Liver (tissue), 9 donors: Measurements from ENCODE around the gene CDH3. TPM values are rescaled to one million over a fixed set of nuclear protein-coding genes. Genes with fewer than 3 reads are reported as not detected.

Source experiments
- DNase-seq: peaks from one replicate; pipeline ENCODE4 v3.0.0-alpha.2; 2017; ENCODE audit warnings: low spot score
- H3K27ac ChIP-seq, 2 donors: one replicate each; pipeline ENCODE4 v1.7.0; 2013; ENCODE audit warnings: inconsistent platforms in 2 of 2, low read length in 2 of 2, control low read depth in 1 of 2, low read depth in 1 of 2, mild to moderate bottlenecking in 1 of 2
- H3K27me3 ChIP-seq, 4 donors: one replicate each; pipeline versions ENCODE4 v1.6.1 to v1.7.0; 2013; ENCODE audit warnings: low read length in 3 of 4, inconsistent platforms in 1 of 4, mild to moderate bottlenecking in 1 of 4, moderate library complexity in 1 of 4; ENCODE audit not compliant: control insufficient read depth in 4 of 4, insufficient read depth in 4 of 4
- H3K36me3 ChIP-seq, 4 donors: one replicate each; pipeline versions ENCODE4 v1.6.1 to v1.7.0; 2013; ENCODE audit warnings: low read length in 3 of 4, mild to moderate bottlenecking in 3 of 4, low read depth in 1 of 4, moderate library complexity in 1 of 4; ENCODE audit not compliant: control insufficient read depth in 4 of 4, insufficient read depth in 3 of 4
- H3K4me1 ChIP-seq, 4 donors: one replicate each; pipeline versions ENCODE4 v1.6.1 to v1.7.0; 2013; ENCODE audit warnings: low read length in 3 of 4, mild to moderate bottlenecking in 3 of 4, moderate library complexity in 1 of 4; ENCODE audit not compliant: control insufficient read depth in 4 of 4, insufficient read depth in 4 of 4
- H3K4me3 ChIP-seq, 3 donors: one replicate each; pipeline versions ENCODE4 v1.6.1 to v1.7.0; 2013; ENCODE audit warnings: low read length in 3 of 3, control low read depth in 1 of 3, low read depth in 1 of 3, mild to moderate bottlenecking in 1 of 3
- H3K9ac ChIP-seq, 2 donors: one replicate each; pipeline ENCODE4 v1.7.0; 2013; ENCODE audit warnings: low read length in 2 of 2, mild to moderate bottlenecking in 2 of 2, moderate library complexity in 2 of 2, control low read depth in 1 of 2, low read depth in 1 of 2
- H3K9me3 ChIP-seq, 4 donors: one replicate each; pipeline versions ENCODE4 v1.6.1 to v1.7.0; 2013; ENCODE audit warnings: low read length in 3 of 4; ENCODE audit not compliant: control insufficient read depth in 4 of 4
- FOXA1 ChIP-seq: IDR thresholded peaks from 2 replicates; pipeline ENCODE4 v1.6.1; 2016; ENCODE audit warnings: antibody characterized with exemption
- HNF4G ChIP-seq: IDR thresholded peaks from 2 replicates; pipeline ENCODE4 v1.6.1; 2016; ENCODE audit warnings: antibody characterized with exemption
- JUND ChIP-seq, 2 donors: IDR thresholded peaks; 2 replicates each; pipeline ENCODE4 v1.6.1; 2016; ENCODE audit warnings: antibody characterized with exemption in 2 of 2
- NR2F2 ChIP-seq: IDR thresholded peaks from 2 replicates; pipeline ENCODE4 v1.6.1; 2016; ENCODE audit warnings: antibody characterized with exemption
- RAD21 ChIP-seq, 2 donors: IDR thresholded peaks; 2 replicates each; pipeline ENCODE4 v1.6.1; 2016; ENCODE audit warnings: antibody characterized with exemption in 2 of 2, mild to moderate bottlenecking in 2 of 2
- RXRA ChIP-seq, 2 donors: IDR thresholded peaks; 2 replicates each; pipeline ENCODE4 v1.6.1; 2017 to 2018; ENCODE audit warnings: antibody characterized with exemption in 2 of 2, mild to moderate bottlenecking in 1 of 2
- YY1 ChIP-seq: IDR thresholded peaks from 2 replicates; pipeline ENCODE4 v1.6.1; 2016; ENCODE audit warnings: antibody characterized with exemption, mild to moderate bottlenecking
- WGBS: extraction: QIAGEN DNeasy Blood & Tissue Kit; methylation state at CpG from one replicate; pipeline ENCODE4 v1.1.7; 2013; 5-methylcytosine and 5-hydroxymethylcytosine counted together
- polyA plus RNA-seq, 2 donors: library from polyadenylated mRNA; stranded (reverse) in 1 of 2; unstranded in 1 of 2; fragments of 200-250 nt in 1 of 2; fragments of >200 nt in 1 of 2; fragmentation: Nextera tagmentation in 1 of 2; extraction: Ambion mirVana in 1 of 2; gene quantifications; one replicate each; pipeline versions ENCODE4 v1.2.1 to v1.2.3, GENCODE V29; 2013 to 2015
- total RNA-seq, 2 donors: library from RNA; depleted of rRNA; stranded (reverse); fragments of >200 nt; gene quantifications; one replicate each; pipeline ENCODE4 v1.2.3, GENCODE V29; 2014
- TF ChIP-seq, protein P1 (sequence below): IDR thresholded peaks from 2 replicates; pipeline ENCODE4 v1.6.1; 2016; ENCODE audit warnings: antibody characterized with exemption
- TF ChIP-seq, protein P2 (sequence below): IDR thresholded peaks from 2 replicates; pipeline ENCODE4 v1.6.1; 2016; ENCODE audit warnings: antibody characterized with exemption
- TF ChIP-seq, protein P3 (sequence below): fragments of 150-350 bp; IDR thresholded peaks from 2 replicates; pipeline ENCODE4 v1.5.1; 2017; ENCODE audit warnings: improper control_type of control experiment, low read depth, low read length; ENCODE audit not compliant: missing input control
- donor health status: healthy.
- donor health status: healthy.
- donor health status: healthy.
- donor health status: healthy.
- donor health status: healthy.

The CDH3 gene
- total and polyA plus RNA-seq, 4 donors: 0.08 to 0.19 TPM; not detected in 2

DNA sequence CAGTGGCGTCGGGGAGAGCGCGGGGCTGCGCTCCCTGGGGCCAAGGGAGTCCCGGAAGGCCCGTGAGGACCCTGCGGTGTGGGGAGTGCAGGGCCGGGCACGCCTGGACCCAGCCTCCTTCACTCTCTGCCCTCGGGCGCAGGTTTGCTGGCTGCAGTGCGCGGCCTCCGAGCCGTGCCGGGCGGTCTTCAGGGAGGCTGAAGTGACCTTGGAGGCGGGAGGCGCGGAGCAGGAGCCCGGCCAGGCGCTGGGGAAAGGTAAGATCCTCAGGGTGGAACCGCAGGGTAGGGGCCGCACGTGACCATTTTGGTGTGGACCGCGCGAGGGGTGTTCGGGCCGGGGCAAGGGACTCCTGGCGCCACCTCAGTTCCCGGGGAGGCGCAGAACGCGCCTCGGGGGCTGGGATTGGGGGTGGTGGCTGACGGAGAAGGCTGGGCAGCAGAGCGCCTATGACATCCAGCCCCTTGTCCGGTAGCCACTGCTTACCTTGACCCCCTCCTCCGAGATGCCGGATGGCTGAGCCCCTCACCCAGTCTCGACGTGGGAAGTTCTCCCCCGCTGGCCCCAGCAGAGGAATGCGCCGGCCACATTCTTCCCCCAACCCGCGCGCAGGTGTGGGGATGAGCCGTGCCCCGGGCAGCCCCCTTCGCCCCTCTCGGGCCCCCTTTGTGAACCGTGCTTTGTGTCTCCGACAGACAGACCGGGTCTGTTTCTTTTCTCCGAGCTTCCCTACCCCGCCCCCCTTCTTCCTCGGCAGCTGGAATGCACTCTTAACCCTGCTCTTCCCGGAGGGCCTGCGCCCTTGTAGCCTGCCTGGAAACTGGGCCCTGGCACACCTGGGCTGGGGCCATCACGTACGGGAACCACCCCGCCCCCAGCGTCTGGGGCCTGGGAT, 631 bp downstream of the CDH3 start:
- DNase-seq: no peak
- Histone ChIP-seq H3K27ac (no peak overlapping the region), H3K9me3 (peaks cover 0 to 2% (median 0%) of the 10 kb centered on the region in 4 donors), H3K4me3 (peak overlapping the region in 1 of 3 donors; percentile 18), H3K27me3 (peaks cover 0 to 9% (median 4%) of the 10 kb centered on the region in 4 donors), H3K9ac (no peak overlapping the region), H3K36me3 (no peaks in the 10 kb centered on the region), H3K4me1 (peaks cover 11 to 17% (median 16%) of the 10 kb centered on the region in 4 donors)
- 5% methylated on average over 66 of the region's 66 CpGs for WGBS
- TF ChIP-seq NR2F2: no peak

DNA sequence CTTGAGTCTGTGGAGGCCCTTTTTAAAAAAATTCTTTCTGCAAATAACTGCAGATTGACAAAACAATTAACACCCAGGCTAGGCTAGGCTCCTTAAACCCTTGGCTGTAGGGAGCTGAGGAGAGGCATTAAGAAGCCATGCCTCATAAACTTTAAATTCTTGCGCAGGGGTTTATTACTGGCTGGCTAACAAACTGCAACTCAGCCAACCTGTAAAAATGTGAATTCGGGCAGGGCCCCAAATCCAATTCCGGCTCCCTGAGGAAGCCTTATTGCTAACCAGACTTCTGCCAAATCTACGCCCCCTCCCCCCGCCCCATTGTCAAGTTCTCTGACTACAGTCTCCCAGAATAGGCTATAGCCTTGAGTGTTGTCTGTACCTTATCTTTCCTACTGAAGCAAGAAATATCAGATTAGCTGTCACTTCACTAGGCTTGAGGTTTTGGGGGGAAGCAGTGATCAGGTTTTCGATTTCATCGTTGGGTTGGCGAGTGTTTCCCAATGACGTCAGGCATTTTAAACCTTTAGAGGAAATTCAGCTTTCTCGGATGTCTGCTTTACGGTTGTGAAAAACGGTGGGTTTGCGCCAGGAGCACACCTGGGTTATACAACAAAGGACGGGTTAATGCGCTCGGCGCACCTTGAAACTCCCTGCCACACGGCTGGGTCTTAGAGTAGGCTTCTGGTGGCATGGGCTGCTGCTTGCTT, 2.0 kb downstream of the CDH3 start:
- Histone ChIP-seq H3K36me3 (no peaks in the 10 kb centered on the region), H3K4me3 (no peak overlapping the region), H3K27ac (no peak overlapping the region), H3K27me3 (peaks cover 0 to 9% (median 4%) of the 10 kb centered on the region in 4 donors), H3K9ac (no peak overlapping the region), H3K4me1 (peaks cover 11 to 17% (median 16%) of the 10 kb centered on the region in 4 donors), H3K9me3 (peaks cover 0 to 2% (median 0%) of the 10 kb centered on the region in 4 donors)
- WGBS: 73% methylated on average over 18 of the region's 18 CpGs
- DNase-seq: no peak
- no peak for TF ChIP-seq RAD21 (IDR thresholded peaks at IDR 0.05)
- TF ChIP-seq JUND (IDR thresholded peaks at IDR 0.05): no peak
- TF ChIP-seq, protein P1, sequence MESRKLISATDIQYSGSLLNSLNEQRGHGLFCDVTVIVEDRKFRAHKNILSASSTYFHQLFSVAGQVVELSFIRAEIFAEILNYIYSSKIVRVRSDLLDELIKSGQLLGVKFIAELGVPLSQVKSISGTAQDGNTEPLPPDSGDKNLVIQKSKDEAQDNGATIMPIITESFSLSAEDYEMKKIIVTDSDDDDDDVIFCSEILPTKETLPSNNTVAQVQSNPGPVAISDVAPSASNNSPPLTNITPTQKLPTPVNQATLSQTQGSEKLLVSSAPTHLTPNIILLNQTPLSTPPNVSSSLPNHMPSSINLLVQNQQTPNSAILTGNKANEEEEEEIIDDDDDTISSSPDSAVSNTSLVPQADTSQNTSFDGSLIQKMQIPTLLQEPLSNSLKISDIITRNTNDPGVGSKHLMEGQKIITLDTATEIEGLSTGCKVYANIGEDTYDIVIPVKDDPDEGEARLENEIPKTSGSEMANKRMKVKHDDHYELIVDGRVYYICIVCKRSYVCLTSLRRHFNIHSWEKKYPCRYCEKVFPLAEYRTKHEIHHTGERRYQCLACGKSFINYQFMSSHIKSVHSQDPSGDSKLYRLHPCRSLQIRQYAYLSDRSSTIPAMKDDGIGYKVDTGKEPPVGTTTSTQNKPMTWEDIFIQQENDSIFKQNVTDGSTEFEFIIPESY: no peak
- TF ChIP-seq RXRA (IDR thresholded peaks at IDR 0.05): no peak
- no peak for TF ChIP-seq YY1
- TF ChIP-seq NR2F2: no peak
- TF ChIP-seq FOXA1: no peak
- no peak for TF ChIP-seq HNF4G
- TF ChIP-seq, protein P2, sequence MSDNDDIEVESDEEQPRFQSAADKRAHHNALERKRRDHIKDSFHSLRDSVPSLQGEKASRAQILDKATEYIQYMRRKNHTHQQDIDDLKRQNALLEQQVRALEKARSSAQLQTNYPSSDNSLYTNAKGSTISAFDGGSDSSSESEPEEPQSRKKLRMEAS: no peak
- TF ChIP-seq, protein P3, sequence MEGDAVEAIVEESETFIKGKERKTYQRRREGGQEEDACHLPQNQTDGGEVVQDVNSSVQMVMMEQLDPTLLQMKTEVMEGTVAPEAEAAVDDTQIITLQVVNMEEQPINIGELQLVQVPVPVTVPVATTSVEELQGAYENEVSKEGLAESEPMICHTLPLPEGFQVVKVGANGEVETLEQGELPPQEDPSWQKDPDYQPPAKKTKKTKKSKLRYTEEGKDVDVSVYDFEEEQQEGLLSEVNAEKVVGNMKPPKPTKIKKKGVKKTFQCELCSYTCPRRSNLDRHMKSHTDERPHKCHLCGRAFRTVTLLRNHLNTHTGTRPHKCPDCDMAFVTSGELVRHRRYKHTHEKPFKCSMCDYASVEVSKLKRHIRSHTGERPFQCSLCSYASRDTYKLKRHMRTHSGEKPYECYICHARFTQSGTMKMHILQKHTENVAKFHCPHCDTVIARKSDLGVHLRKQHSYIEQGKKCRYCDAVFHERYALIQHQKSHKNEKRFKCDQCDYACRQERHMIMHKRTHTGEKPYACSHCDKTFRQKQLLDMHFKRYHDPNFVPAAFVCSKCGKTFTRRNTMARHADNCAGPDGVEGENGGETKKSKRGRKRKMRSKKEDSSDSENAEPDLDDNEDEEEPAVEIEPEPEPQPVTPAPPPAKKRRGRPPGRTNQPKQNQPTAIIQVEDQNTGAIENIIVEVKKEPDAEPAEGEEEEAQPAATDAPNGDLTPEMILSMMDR: no peak

DNA sequence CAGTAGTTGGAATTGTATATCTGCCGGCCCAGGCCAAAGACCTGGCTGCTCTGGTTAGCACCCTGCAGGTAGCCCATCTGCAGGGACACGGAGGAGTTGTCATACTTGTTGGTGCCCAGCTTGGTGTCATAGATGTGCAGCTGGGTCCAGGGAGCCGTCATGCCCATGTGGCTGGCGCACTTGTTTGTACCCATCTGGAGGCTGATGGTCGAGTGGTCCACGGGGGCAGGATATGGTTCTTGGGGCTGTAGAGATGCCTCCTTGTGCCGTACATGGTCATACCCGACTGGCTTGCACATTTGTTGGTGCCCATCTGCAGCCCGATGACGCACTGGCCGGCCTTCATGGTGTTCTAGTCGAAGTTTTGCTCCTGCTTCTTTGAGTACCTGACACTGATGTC, 6.0 kb downstream of the CDH3 start:
- Histone ChIP-seq H3K27ac (no peak overlapping the region), H3K9ac (no peak overlapping the region), H3K27me3 (peaks cover 0 to 4% (median 0%) of the 10 kb centered on the region in 4 donors), H3K4me3 (no peak overlapping the region), H3K36me3 (no peaks in the 10 kb centered on the region), H3K9me3 (no peaks in the 10 kb centered on the region), H3K4me1 (peaks cover 0 to under 1% (median under 1%) of the 10 kb centered on the region in 4 donors)
- no peak for DNase-seq
- TF ChIP-seq FOXA1: no peak
- WGBS: 92% methylated on average over 12 of the region's 12 CpGs
